ENCODE measurements around the gene CC2D2A. TPM values are rescaled to one million over a fixed set of nuclear protein-coding genes. Genes with fewer than 3 reads are reported as not detected.

Gene CC2D2A
- total and polyA plus RNA-seq, 2 donors from 2014 or later = 26.7 to 51.2 TPM

DNA sequence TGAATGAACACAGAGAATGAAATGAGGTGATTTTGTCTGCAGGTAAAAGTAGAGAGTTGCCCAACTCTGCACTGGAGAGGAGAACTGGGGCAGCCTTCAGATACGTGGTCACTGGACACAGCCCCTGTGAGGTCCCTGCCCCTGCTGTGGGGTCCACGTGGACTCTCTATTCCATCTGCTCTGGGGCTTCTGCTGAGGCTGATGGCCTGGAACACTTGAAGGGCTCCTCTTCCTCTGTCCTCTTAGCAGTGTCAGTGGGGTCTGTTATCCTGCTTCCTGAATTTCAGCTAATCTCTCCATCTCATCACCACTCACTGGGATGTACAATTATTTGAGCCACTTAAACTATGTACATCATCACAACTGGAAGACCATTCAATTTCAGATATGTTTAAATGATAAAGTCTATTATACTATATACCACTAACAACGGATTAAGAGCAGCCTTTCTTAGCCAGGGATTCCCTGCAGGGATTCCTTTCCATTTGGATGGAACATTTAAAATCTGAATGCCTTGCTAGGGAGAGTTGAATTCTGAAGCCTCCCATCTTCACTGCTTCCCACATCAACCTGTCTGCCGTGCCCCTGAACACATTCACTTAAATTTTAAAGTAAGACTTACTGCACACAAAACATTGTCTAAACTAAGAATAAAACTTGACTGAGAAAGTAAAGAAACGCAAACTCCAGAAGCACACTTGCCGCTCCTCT is 74.0 kb downstream of the CC2D2A start:
- Histone ChIP-seq H3K27ac (ENCODE audit: low read depth in 2 of 2, low read length in 2 of 2) (no peak overlapping the region), H3K4me1 (ENCODE audit: control insufficient read depth in 2 of 3, insufficient read depth in 2 of 3, low read depth in 1 of 3, low read length in 3 of 3) (peaks cover 0 to 5% (median 4%) of the 10 kb centered on the region in 3 donors), H3K27me3 (ENCODE audit: control insufficient read depth, insufficient read depth, low read length) (no peaks in the 10 kb centered on the region), H3K9ac (ENCODE audit: low read length in 3 of 3) (no peak overlapping the region), H3K36me3 (ENCODE audit: control insufficient read depth in 2 of 3, insufficient read depth in 3 of 3, low read length in 3 of 3) (peaks cover 0 to 5% (median 2%) of the 10 kb centered on the region in 3 donors), H3K4me3 (ENCODE audit: low read length in 3 of 3) (no peak overlapping the region), H3K9me3 (ENCODE audit: control insufficient read depth in 2 of 3, insufficient read depth in 1 of 3, low read length in 3 of 3) (no peaks in the 10 kb centered on the region)
- intact Hi-C loops (cut with DNase I) = no loop called here
- no peak for FAIRE-seq
- no peak for DNase-seq
- TF ChIP-seq, protein P1, sequence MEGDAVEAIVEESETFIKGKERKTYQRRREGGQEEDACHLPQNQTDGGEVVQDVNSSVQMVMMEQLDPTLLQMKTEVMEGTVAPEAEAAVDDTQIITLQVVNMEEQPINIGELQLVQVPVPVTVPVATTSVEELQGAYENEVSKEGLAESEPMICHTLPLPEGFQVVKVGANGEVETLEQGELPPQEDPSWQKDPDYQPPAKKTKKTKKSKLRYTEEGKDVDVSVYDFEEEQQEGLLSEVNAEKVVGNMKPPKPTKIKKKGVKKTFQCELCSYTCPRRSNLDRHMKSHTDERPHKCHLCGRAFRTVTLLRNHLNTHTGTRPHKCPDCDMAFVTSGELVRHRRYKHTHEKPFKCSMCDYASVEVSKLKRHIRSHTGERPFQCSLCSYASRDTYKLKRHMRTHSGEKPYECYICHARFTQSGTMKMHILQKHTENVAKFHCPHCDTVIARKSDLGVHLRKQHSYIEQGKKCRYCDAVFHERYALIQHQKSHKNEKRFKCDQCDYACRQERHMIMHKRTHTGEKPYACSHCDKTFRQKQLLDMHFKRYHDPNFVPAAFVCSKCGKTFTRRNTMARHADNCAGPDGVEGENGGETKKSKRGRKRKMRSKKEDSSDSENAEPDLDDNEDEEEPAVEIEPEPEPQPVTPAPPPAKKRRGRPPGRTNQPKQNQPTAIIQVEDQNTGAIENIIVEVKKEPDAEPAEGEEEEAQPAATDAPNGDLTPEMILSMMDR (IDR thresholded peaks at IDR 0.05; ENCODE audit: borderline replicate concordance, extremely low read depth, insufficient read depth) = no peak

DNA sequence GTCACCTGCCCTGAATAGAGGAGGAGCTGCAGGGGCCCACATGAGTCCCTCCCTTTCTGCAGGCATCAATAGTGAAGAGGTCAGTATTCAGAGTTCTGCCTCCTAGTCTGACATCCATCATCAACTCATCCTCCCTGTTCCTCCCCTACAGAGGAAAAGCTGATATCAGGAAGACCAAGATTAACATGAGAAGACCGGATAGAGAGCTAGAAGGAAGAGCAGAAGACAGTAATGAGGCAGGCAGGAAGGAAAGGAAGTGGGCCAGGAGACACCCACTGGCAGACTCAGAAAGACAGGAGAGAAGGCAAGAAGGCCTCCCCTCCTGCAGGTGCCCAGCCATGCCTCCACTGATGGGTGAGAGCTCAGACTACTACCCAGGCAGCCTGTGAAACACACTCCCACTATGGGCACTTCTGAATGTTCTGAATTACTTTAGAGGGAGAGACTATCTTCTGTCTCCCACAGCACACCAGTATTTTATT is 74.6 kb downstream of the CC2D2A start:
- intact Hi-C loops (cut with DNase I) = no loop called here
- TF ChIP-seq, protein P1 (IDR thresholded peaks at IDR 0.05; ENCODE audit: borderline replicate concordance, extremely low read depth, insufficient read depth) = no peak

GRCh38 chr4:15545371-15545770 is 75.7 kb downstream of the CC2D2A start:
- DNase-seq (no peak), FAIRE-seq (no peak)
- Histone ChIP-seq H3K4me1 (ENCODE audit: control insufficient read depth in 2 of 3, insufficient read depth in 2 of 3, low read depth in 1 of 3, low read length in 3 of 3) (peaks cover 0 to 12% (median 10%) of the 10 kb centered on the region in 3 donors), H3K36me3 (ENCODE audit: control insufficient read depth in 2 of 3, insufficient read depth in 3 of 3, low read length in 3 of 3) (peaks cover 0 to 2% (median 0%) of the 10 kb centered on the region in 3 donors), H3K27ac (ENCODE audit: low read depth in 2 of 2, low read length in 2 of 2) (peak overlapping the region in 1 of 2 donors; percentile 26), H3K27me3 (ENCODE audit: control insufficient read depth, insufficient read depth, low read length) (no peaks in the 10 kb centered on the region), H3K4me3 (ENCODE audit: low read length in 3 of 3) (peak overlapping the region in 1 of 3 donors; percentile 4), H3K9ac (ENCODE audit: low read length in 3 of 3) (no peak overlapping the region), H3K9me3 (ENCODE audit: control insufficient read depth in 2 of 3, insufficient read depth in 1 of 3, low read length in 3 of 3) (no peaks in the 10 kb centered on the region)
- TF ChIP-seq, protein P1 (IDR thresholded peaks at IDR 0.05; ENCODE audit: borderline replicate concordance, extremely low read depth, insufficient read depth) = no peak
- intact Hi-C loops (cut with DNase I) = no loop called here

More for the DNA sequence above, 74.6 kb downstream of the CC2D2A start:
- Histone ChIP-seq H3K4me3 (ENCODE audit: low read length in 3 of 3) (peak overlapping the region in 1 of 3 donors; percentile 14), H3K9me3 (ENCODE audit: control insufficient read depth in 2 of 3, insufficient read depth in 1 of 3, low read length in 3 of 3) (no peaks in the 10 kb centered on the region), H3K27me3 (ENCODE audit: control insufficient read depth, insufficient read depth, low read length) (no peaks in the 10 kb centered on the region), H3K27ac (ENCODE audit: low read depth in 2 of 2, low read length in 2 of 2) (no peak overlapping the region), H3K4me1 (ENCODE audit: control insufficient read depth in 2 of 3, insufficient read depth in 2 of 3, low read depth in 1 of 3, low read length in 3 of 3) (peaks cover 0 to 5% (median 4%) of the 10 kb centered on the region in 3 donors), H3K36me3 (ENCODE audit: control insufficient read depth in 2 of 3, insufficient read depth in 3 of 3, low read length in 3 of 3) (peaks cover 0 to 5% (median 2%) of the 10 kb centered on the region in 3 donors), H3K9ac (ENCODE audit: low read length in 3 of 3) (no peak overlapping the region)
- FAIRE-seq = no peak
- DNase-seq = peak in 1 of 5 donors; percentile 2

All from kidney (tissue), 14 donors.